ENCODE measurements around the gene ARHGAP6. TPM values are rescaled to one million over a fixed set of nuclear protein-coding genes. Genes with fewer than 3 reads are reported as not detected.

Gene ARHGAP6
- total and polyA plus RNA-seq, 9 of the 15 experiments (the other 6 are each of a cell fraction or from before 2014, with no cell fraction given), result 12.5 to 63.6 (median 41.8) TPM

DNA sequence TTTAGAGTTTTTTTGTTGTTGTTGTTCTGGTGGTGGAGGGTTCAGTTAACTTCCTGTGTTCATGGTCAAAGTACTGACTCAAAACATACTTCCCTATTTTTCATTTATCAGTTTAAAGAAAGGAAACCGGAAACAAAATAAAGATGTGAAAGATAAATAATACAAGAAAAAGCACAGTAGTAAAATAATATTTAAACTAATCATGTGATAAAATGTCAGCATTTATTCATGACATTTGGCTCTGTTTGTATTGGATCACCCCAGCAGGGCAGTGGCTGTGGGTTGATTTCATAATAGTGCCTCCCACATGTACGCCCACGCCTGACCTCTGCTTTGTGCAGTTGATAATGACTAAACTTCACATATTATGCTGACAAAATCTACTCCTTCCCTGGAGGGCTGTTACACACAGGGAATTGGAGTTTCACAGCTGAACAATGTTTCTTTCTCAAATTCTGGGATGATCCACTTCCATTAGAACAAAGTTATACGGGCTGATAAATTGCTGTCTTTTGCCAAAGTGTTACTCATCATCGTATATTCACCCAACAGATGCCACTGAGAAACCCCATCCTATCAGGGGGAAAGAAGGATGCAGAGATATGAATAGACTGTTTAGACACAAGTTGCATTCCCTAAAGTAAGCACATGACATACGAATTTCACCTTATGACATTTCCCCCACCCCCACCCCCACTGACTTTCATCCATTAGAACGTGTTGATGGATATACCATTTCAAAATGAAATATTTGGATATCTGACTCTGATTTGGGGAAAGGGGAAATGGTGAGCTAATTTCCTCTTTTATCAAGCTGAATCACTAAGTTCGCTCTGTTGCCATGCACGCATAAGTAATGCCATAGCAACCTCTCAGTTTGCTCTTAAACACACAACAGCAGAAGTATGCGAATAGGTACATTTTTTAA lies 324.2 kb downstream of the ARHGAP6 start (continued):
- TF ChIP-seq, protein P1, sequence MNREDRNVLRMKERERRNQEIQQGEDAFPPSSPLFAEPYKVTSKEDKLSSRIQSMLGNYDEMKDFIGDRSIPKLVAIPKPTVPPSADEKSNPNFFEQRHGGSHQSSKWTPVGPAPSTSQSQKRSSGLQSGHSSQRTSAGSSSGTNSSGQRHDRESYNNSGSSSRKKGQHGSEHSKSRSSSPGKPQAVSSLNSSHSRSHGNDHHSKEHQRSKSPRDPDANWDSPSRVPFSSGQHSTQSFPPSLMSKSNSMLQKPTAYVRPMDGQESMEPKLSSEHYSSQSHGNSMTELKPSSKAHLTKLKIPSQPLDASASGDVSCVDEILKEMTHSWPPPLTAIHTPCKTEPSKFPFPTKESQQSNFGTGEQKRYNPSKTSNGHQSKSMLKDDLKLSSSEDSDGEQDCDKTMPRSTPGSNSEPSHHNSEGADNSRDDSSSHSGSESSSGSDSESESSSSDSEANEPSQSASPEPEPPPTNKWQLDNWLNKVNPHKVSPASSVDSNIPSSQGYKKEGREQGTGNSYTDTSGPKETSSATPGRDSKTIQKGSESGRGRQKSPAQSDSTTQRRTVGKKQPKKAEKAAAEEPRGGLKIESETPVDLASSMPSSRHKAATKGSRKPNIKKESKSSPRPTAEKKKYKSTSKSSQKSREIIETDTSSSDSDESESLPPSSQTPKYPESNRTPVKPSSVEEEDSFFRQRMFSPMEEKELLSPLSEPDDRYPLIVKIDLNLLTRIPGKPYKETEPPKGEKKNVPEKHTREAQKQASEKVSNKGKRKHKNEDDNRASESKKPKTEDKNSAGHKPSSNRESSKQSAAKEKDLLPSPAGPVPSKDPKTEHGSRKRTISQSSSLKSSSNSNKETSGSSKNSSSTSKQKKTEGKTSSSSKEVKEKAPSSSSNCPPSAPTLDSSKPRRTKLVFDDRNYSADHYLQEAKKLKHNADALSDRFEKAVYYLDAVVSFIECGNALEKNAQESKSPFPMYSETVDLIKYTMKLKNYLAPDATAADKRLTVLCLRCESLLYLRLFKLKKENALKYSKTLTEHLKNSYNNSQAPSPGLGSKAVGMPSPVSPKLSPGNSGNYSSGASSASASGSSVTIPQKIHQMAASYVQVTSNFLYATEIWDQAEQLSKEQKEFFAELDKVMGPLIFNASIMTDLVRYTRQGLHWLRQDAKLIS (CRISPR knock-in tag; IDR thresholded peaks at IDR 0.05), result no peak
- TF ChIP-seq ZNF449 (CRISPR knock-in tag; IDR thresholded peaks at IDR 0.05) (no peak), ILF3 (IDR thresholded peaks at IDR 0.05; ENCODE audit: borderline replicate concordance) (no peak), SREBF1 (IDR thresholded peaks at IDR 0.05; ENCODE audit: borderline replicate concordance, low read depth, low read length) (no peak), ZNF696 (CRISPR knock-in tag; conservative IDR thresholded peaks at IDR 0.05) (no peak), MTA1 (IDR thresholded peaks at IDR 0.05; ENCODE audit: borderline replicate concordance) (peak; percentile 19; the same call in 1 of the 2 replicates), MYNN (IDR thresholded peaks at IDR 0.05) (peak; percentile 96), MYNN (CRISPR knock-in tag; IDR thresholded peaks at IDR 0.05) (no peak), MEF2A (IDR thresholded peaks at IDR 0.05; ENCODE audit: control insufficient read depth, low read depth, low read length) (peak; percentile 79; the same call in 1 of the 2 replicates), ZNF224 (CRISPR knock-in tag; IDR thresholded peaks at IDR 0.05) (no peak), RBM39 (optimal IDR thresholded peaks at IDR 0.05; ENCODE audit: low read depth, low read length) (no peak), MCM2 (IDR thresholded peaks at IDR 0.05; ENCODE audit: low read depth) (no peak), ZNF79 (CRISPR knock-in tag; IDR thresholded peaks at IDR 0.05; ENCODE audit: low read depth) (no peak), ZNF311 (CRISPR knock-in tag; IDR thresholded peaks at IDR 0.05) (no peak), E2F3 (CRISPR knock-in tag; IDR thresholded peaks at IDR 0.05) (no peak)
- TF ChIP-seq, protein P2, sequence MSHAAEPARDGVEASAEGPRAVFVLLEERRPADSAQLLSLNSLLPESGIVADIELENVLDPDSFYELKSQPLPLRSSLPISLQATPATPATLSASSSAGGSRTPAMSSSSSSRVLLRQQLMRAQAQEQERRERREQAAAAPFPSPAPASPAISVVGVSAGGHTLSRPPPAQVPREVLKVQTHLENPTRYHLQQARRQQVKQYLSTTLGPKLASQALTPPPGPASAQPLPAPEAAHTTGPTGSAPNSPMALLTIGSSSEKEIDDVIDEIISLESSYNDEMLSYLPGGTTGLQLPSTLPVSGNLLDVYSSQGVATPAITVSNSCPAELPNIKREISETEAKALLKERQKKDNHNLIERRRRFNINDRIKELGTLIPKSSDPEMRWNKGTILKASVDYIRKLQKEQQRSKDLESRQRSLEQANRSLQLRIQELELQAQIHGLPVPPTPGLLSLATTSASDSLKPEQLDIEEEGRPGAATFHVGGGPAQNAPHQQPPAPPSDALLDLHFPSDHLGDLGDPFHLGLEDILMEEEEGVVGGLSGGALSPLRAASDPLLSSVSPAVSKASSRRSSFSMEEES (CRISPR knock-in tag; IDR thresholded peaks at IDR 0.05), result peak; percentile 24; the same call in 1 of the 2 replicates
- TF ChIP-seq, protein P3, sequence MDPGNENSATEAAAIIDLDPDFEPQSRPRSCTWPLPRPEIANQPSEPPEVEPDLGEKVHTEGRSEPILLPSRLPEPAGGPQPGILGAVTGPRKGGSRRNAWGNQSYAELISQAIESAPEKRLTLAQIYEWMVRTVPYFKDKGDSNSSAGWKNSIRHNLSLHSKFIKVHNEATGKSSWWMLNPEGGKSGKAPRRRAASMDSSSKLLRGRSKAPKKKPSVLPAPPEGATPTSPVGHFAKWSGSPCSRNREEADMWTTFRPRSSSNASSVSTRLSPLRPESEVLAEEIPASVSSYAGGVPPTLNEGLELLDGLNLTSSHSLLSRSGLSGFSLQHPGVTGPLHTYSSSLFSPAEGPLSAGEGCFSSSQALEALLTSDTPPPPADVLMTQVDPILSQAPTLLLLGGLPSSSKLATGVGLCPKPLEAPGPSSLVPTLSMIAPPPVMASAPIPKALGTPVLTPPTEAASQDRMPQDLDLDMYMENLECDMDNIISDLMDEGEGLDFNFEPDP (CRISPR knock-in tag; IDR thresholded peaks at IDR 0.05), result no peak
